Tibial artery (tissue), 4 donors: ENCODE results near the gene RNPS1.

Experiments
- DNase-seq, 2 donors: peaks; one replicate each; pipeline ENCODE4 v3.0.0-alpha.2; 2019
- H3K27ac ChIP-seq, 2 donors: fragments of 200-600 bp; sonication (generic) in 1 of 2; 1 replicate in 1 of 2; 2 replicates in 1 of 2; pipeline ENCODE4 v1.5.1; 2018 to 2019; ENCODE audit warnings: mild to moderate bottlenecking in 1 of 2
- H3K27me3 ChIP-seq, 2 donors: fragments of 200-600 bp; sonication (generic) in 1 of 2; one replicate each; pipeline versions ENCODE4 v1.5.1 to v1.6.0; 2016 to 2019
- H3K36me3 ChIP-seq, 3 donors: fragments of 200-600 bp; sonication (generic) in 2 of 3; one replicate each; pipeline ENCODE4 v1.5.1; 2016 to 2019; ENCODE audit warnings: mild to moderate bottlenecking in 2 of 3
- H3K4me1 ChIP-seq, 4 donors: fragments of 200-600 bp; sonication (generic) in 2 of 4; 1 replicate in 3 of 4; 2 replicates in 1 of 4; pipeline ENCODE4 v1.5.1; 2016 to 2019
- H3K4me3 ChIP-seq, 2 donors: fragments of 200-600 bp; sonication (generic) in 1 of 2; 1 replicate in 1 of 2; 2 replicates in 1 of 2; pipeline ENCODE4 v1.5.1; 2018 to 2019; ENCODE audit warnings: mild to moderate bottlenecking in 2 of 2
- H3K9me3 ChIP-seq, 3 donors: fragments of 200-600 bp; sonication (generic) in 1 of 3; one replicate each; pipeline ENCODE4 v1.5.1; 2016 to 2019
- intact Hi-C: fragments of 100-400 bp; cut with DNase I; formaldehyde crosslinking; loops from one replicate; pipeline ENCODE4 v1.15.0; 2023; ENCODE audit warnings: low total_unique reads
- TF ChIP-seq, protein P1 (sequence below), 2 experiments: fragments of 200-600 bp in 1 of 2; fragments of 450-650 bp in 1 of 2; IDR thresholded peaks; one replicate each; pipeline ENCODE4 v1.5.1; 2017 to 2019; ENCODE audit warnings: antibody characterized with exemption in 2 of 2, mild to moderate bottlenecking in 1 of 2, moderate library complexity in 1 of 2

RNPS1 gene

GRCh38 chr16:2289282-2289681, 21.4 kb upstream of the RNPS1 start:
- TF ChIP-seq, protein P1, sequence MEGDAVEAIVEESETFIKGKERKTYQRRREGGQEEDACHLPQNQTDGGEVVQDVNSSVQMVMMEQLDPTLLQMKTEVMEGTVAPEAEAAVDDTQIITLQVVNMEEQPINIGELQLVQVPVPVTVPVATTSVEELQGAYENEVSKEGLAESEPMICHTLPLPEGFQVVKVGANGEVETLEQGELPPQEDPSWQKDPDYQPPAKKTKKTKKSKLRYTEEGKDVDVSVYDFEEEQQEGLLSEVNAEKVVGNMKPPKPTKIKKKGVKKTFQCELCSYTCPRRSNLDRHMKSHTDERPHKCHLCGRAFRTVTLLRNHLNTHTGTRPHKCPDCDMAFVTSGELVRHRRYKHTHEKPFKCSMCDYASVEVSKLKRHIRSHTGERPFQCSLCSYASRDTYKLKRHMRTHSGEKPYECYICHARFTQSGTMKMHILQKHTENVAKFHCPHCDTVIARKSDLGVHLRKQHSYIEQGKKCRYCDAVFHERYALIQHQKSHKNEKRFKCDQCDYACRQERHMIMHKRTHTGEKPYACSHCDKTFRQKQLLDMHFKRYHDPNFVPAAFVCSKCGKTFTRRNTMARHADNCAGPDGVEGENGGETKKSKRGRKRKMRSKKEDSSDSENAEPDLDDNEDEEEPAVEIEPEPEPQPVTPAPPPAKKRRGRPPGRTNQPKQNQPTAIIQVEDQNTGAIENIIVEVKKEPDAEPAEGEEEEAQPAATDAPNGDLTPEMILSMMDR (IDR thresholded peaks at IDR 0.05): no peak
- intact Hi-C loops: no loop called here
- Histone ChIP-seq H3K27ac (no peak overlapping the region), H3K36me3 (peaks cover 36 to 95% (median 57%) of the 10 kb centered on the region in 3 donors), H3K27me3 (no peaks in the 10 kb centered on the region), H3K9me3 (no peaks in the 10 kb centered on the region), H3K4me1 (no peaks in the 10 kb centered on the region), H3K4me3 (no peak overlapping the region)
- no peak for DNase-seq

- peaks cover 36 to 95% (median 61%) of the 10 kb centered on the region in 3 donors for H3K36me3 ChIP-seq
- TF ChIP-seq, protein P1 (IDR thresholded peaks at IDR 0.05): no peak
- H3K27me3 ChIP-seq: no peaks in the 10 kb centered on the region
- H3K27ac ChIP-seq: no peak overlapping the region
- no peaks in the 10 kb centered on the region for H3K9me3 ChIP-seq
- no peak for DNase-seq
- H3K4me3 ChIP-seq: no peak overlapping the region
- H3K4me1 ChIP-seq: no peaks in the 10 kb centered on the region
- intact Hi-C loops: no loop called here
Measured at GRCh38 chr16:2288726-2289125, 20.8 kb upstream of the RNPS1 start.

DNA sequence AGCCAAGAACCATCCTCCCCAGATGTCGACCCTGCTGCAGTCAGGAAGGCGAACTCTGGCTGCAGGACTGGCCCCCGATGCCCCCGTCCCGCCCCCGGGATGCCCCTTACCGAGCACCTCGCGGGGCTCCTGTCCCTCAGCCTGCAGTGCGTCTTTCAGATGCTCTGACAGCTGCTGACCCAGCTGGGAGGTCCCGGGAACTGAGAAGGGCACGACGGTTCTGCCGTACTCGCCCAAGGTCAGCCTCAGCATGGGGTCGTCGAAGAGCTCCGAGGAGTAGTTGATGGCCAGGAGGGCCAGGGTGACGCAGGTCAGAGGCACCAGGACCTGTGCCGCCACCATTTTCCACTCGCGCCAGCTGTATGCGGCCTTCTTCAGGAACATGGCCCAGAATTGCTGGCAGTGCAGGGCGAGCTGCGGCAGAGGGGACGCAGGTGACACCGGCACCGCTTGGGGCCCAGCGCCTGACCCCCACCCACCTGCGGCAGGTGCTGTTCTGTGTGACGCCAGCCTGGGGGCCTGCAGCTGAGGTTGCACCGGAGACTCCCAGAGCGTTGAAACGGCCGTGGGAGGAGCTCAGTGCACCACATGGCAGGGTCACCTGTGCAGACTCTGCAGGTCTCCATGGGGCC, 20.1 kb upstream of the RNPS1 start:
- no peak for DNase-seq
- H3K27ac ChIP-seq: no peak overlapping the region
- H3K9me3 ChIP-seq: no peaks in the 10 kb centered on the region
- no peaks in the 10 kb centered on the region for H3K27me3 ChIP-seq
- intact Hi-C loops: no loop called here
- no peaks in the 10 kb centered on the region for H3K4me1 ChIP-seq
- H3K4me3 ChIP-seq: no peak overlapping the region
- TF ChIP-seq, protein P1 (IDR thresholded peaks at IDR 0.05): no peak
- H3K36me3 ChIP-seq: peaks cover 36 to 95% (median 68%) of the 10 kb centered on the region in 3 donors

DNA sequence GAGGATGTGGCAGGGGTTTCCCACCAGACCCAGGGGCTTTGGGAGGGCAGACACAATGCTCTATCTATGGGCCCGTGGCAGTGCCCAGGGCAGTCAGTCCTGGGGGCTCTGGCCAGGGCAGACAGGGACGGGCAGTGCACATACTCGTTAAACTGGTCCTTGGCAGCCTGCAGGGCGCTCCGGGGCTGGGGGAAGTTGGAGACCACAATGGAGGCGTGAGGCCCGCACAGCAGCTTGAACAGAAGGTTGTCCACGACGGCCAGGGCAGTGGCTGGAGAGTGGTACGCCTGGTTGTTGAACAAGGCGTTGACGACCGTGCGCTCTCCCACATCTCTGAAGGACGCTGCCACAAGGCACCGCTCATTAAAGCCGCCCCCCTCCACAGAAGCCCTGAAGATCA, 18.6 kb upstream of the RNPS1 start:
- Histone ChIP-seq H3K36me3 (peaks cover 27 to 86% (median 60%) of the 10 kb centered on the region in 3 donors), H3K27ac (no peak overlapping the region), H3K9me3 (no peaks in the 10 kb centered on the region), H3K4me1 (no peaks in the 10 kb centered on the region), H3K4me3 (no peak overlapping the region), H3K27me3 (no peaks in the 10 kb centered on the region)
- TF ChIP-seq, protein P1 (IDR thresholded peaks at IDR 0.05): no peak
- intact Hi-C loops: no loop called here
- DNase-seq: no peak

DNA sequence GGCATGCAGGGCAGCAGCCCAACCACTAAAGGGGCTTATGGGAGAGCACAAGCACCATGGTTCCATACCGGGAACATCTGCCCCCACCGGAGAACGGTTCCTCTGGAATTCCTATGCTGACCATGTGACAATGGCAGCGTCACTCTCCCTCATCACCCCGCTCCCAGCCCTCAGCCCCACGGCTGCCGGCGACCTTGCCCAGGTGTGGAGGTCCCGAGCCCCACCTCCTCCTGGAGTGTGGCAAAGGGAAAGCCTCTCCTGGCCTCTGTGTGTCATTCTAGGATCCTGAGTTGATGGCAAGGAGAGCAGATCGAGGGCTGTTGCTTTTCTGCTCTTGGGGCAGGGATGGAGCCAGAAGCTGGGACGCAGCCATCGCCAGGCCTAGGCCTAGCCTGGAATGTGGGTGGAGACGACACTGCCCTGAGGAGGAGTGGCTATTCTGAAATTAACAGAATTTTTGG, 17.8 kb upstream of the RNPS1 start:
- H3K4me3 ChIP-seq: no peak overlapping the region
- no peak overlapping the region for H3K27ac ChIP-seq
- intact Hi-C loops: no loop called here
- peaks cover 24 to 86% (median 61%) of the 10 kb centered on the region in 3 donors for H3K36me3 ChIP-seq
- no peaks in the 10 kb centered on the region for H3K27me3 ChIP-seq
- H3K4me1 ChIP-seq: no peaks in the 10 kb centered on the region
- H3K9me3 ChIP-seq: no peaks in the 10 kb centered on the region
- no peak for DNase-seq
- TF ChIP-seq, protein P1 (IDR thresholded peaks at IDR 0.05): no peak
